Natural killer cell (primary cell): ENCODE results near the gene ECHDC1. TPM values are rescaled to one million over a fixed set of nuclear protein-coding genes. Genes with fewer than 3 reads are reported as not detected.

Experiments
- ATAC-seq, 3 donors: fragments of 150-1000 bp in 2 of 3; fragments of 200-7000 bp in 1 of 3; cut with Tn5 transposase; 1 replicate in 1 of 3; 2 replicates in 2 of 3; pipeline ENCODE4 v1.10.0; 2021; ENCODE audit warnings: mild to moderate bottlenecking in 2 of 3, moderate library complexity in 2 of 3
- DNase-seq, 2 donors: peaks; one replicate each; pipeline versions ENCODE4 v3.0.0 to v3.0.0-alpha.2; 2013 to 2021; ENCODE audit warnings: mixed read lengths in 1 of 2
- H3K27ac ChIP-seq: one replicate; pipeline ENCODE4 v1.5.1; 2013; ENCODE audit warnings: mild to moderate bottlenecking, low read length
- H3K27me3 ChIP-seq: one replicate; pipeline ENCODE4 v1.6.1; 2013; ENCODE audit warnings: low read length; ENCODE audit not compliant: control insufficient read depth, insufficient read depth
- H3K36me3 ChIP-seq: one replicate; pipeline ENCODE4 v1.6.1; 2013; ENCODE audit warnings: low read length; ENCODE audit not compliant: control insufficient read depth, insufficient read depth
- H3K4me1 ChIP-seq: one replicate; pipeline ENCODE4 v1.6.1; 2013; ENCODE audit warnings: low read length; ENCODE audit not compliant: control insufficient read depth, insufficient read depth
- H3K4me3 ChIP-seq: one replicate; pipeline ENCODE4 v1.5.1; 2013; ENCODE audit warnings: low read length
- H3K9me3 ChIP-seq: one replicate; pipeline ENCODE4 v1.6.1; 2013; ENCODE audit warnings: low read length; ENCODE audit not compliant: control insufficient read depth, insufficient read depth
- H3K27ac Mint-ChIP-seq, 2 donors: one replicate each; pipeline ENCODE4 v1.8.0; 2022; ENCODE audit warnings: mild to moderate bottlenecking in 2 of 2, mixed read lengths in 2 of 2, moderate library complexity in 1 of 2
- H3K27me3 Mint-ChIP-seq, 2 donors: one replicate each; pipeline ENCODE4 v1.8.0; 2022; ENCODE audit warnings: low read depth in 2 of 2, mixed read lengths in 2 of 2
- H3K36me3 Mint-ChIP-seq: one replicate; pipeline ENCODE4 v1.8.0; 2022; ENCODE audit warnings: mixed read lengths
- H3K4me1 Mint-ChIP-seq, 2 donors: one replicate each; pipeline ENCODE4 v1.8.0; 2022; ENCODE audit warnings: mixed read lengths in 2 of 2
- H3K4me3 Mint-ChIP-seq: one replicate; pipeline ENCODE4 v1.8.0; 2022; ENCODE audit warnings: mild to moderate bottlenecking, moderate library complexity, mixed read lengths
- H3K9me3 Mint-ChIP-seq, 2 donors: one replicate each; pipeline ENCODE4 v1.8.0; 2022; ENCODE audit warnings: mixed read lengths in 2 of 2
- CTCF ChIP-seq: fragments of 200-600 bp; IDR thresholded peaks from one replicate; pipeline ENCODE4 v1.8.0; 2022; ENCODE audit warnings: antibody characterized with exemption
- WGBS: methylation state at CpG from one replicate; pipeline ENCODE4 v1.1.7; 2013; ENCODE audit warnings: missing lambda C conversion rate; ENCODE audit not compliant: insufficient coverage; 5-methylcytosine and 5-hydroxymethylcytosine counted together
- intact Hi-C: fragments of 100-400 bp; cut with micrococcal nuclease; formaldehyde crosslinking; loops from one replicate; pipeline ENCODE4 v1.14.2; 2022
- total RNA-seq, 4 donors: library from RNA; stranded (reverse); fragments of 120-200 nt in 1 of 4; gene quantifications; one replicate each; pipeline versions ENCODE4 v1.2.3 to v1.2.4, GENCODE V29; 2013 to 2022

ECHDC1 gene
- total RNA-seq, 3 donors from 2014 or later (not counting 1 experiment from before 2014, with no cell fraction given): 18.7 to 35.1 (median 21.4) TPM

GRCh38 chr6:127282184-127282583 is 61.2 kb downstream of the ECHDC1 start:
- H3K36me3 Mint-ChIP-seq: no peaks in the 10 kb centered on the region

GRCh38 chr6:127279815-127280214 is 63.6 kb downstream of the ECHDC1 start:
- H3K4me1 ChIP-seq: no peaks in the 10 kb centered on the region
- H3K4me3 ChIP-seq: no peak overlapping the region
- Mint-ChIP-seq H3K4me1 (peaks cover 9 to 16% of the 10 kb centered on the region in 2 donors), H3K27me3 (no peaks in the 10 kb centered on the region), H3K36me3 (no peaks in the 10 kb centered on the region), H3K4me3 (no peak overlapping the region), H3K27ac (no peak overlapping the region), H3K9me3 (no peaks in the 10 kb centered on the region)
- no peak for ATAC-seq
- no peak for TF ChIP-seq CTCF
- intact Hi-C loops: no loop called here
- no peaks in the 10 kb centered on the region for H3K9me3 ChIP-seq
- no peak overlapping the region for H3K27ac ChIP-seq
- peaks cover 25% of the 10 kb centered on the region for H3K36me3 ChIP-seq
- H3K27me3 ChIP-seq: no peaks in the 10 kb centered on the region
- WGBS: no CpG with 5 or more reads among the region's 1 CpG
- DNase-seq: no peak

More at GRCh38 chr6:127282184-127282583, 61.2 kb downstream of the ECHDC1 start:
- no CpG with 5 or more reads among the region's 1 CpG for WGBS
- TF ChIP-seq CTCF: no peak
- Mint-ChIP-seq H3K27ac (peak overlapping the region in 1 of 2 donors; percentile 15), H3K27me3 (no peaks in the 10 kb centered on the region), H3K4me3 (no peak overlapping the region), H3K9me3 (no peaks in the 10 kb centered on the region), H3K4me1 (peaks cover 8 to 23% of the 10 kb centered on the region in 2 donors)
- Histone ChIP-seq H3K4me1 (no peaks in the 10 kb centered on the region), H3K36me3 (peaks cover 45% of the 10 kb centered on the region), H3K9me3 (no peaks in the 10 kb centered on the region), H3K27me3 (no peaks in the 10 kb centered on the region), H3K4me3 (no peak overlapping the region), H3K27ac (no peak overlapping the region)
- intact Hi-C loops: no loop called here
- ATAC-seq: no peak
- no peak for DNase-seq

GRCh38 chr6:127277878-127278843 is 65.2 kb downstream of the ECHDC1 start:
- Histone ChIP-seq H3K4me3 (no peak overlapping the region), H3K9me3 (no peaks in the 10 kb centered on the region), H3K27me3 (no peaks in the 10 kb centered on the region), H3K27ac (no peak overlapping the region), H3K4me1 (no peaks in the 10 kb centered on the region), H3K36me3 (peaks cover 17% of the 10 kb centered on the region)
- Mint-ChIP-seq H3K36me3 (no peaks in the 10 kb centered on the region), H3K4me3 (no peak overlapping the region), H3K4me1 (peaks cover 23 to 30% of the 10 kb centered on the region in 2 donors), H3K27me3 (no peaks in the 10 kb centered on the region), H3K9me3 (no peaks in the 10 kb centered on the region), H3K27ac (peak overlapping the region in 1 of 2 donors; percentile 12)
- no peak for ATAC-seq
- no peak for DNase-seq
- no peak for TF ChIP-seq CTCF
- 100% methylated on average over 2 of the region's 3 CpGs for WGBS
- intact Hi-C loops: no loop called here
